Kidney epithelial cell (primary cell): ENCODE data around the gene CCDC3. TPM values are rescaled to one million over a fixed set of nuclear protein-coding genes. Genes with fewer than 3 reads are reported as not detected.

Experiments
- DNase-seq: peaks from one replicate; pipeline ENCODE4 v3.0.0-alpha.2; 2010; ENCODE audit warnings: low read depth
- H3K27me3 ChIP-seq: 2 replicates; pipeline ENCODE4 v1.6.0; 2011; ENCODE audit warnings: low read length; ENCODE audit not compliant: control insufficient read depth, insufficient read depth
- H3K36me3 ChIP-seq: 2 replicates; pipeline ENCODE4 v1.5.1; 2011; ENCODE audit warnings: low read length; ENCODE audit not compliant: control insufficient read depth, insufficient read depth
- H3K4me3 ChIP-seq: 2 replicates; pipeline ENCODE4 v1.5.1; 2011; ENCODE audit warnings: low read depth, mild to moderate bottlenecking, control low read depth, low read length
- CTCF ChIP-seq: IDR thresholded peaks from 2 replicates; pipeline ENCODE4 v1.5.1; 2011; ENCODE audit warnings: mild to moderate bottlenecking, moderate library complexity, low read length, control low read depth, inconsistent platforms; ENCODE audit not compliant: insufficient read depth, poor library complexity, severe bottlenecking
- total RNA-seq: library from RNA; depleted of rRNA; stranded (reverse); fragments of >200 nt; gene quantifications from 2 replicates; pipeline ENCODE4 v1.2.3, GENCODE V29; 2015

CCDC3 gene
- total RNA-seq, 1 donor from 2014 or later = 0.17 TPM

- peaks cover 3% of the 10 kb centered on the region for H3K27me3 ChIP-seq
- no peak for TF ChIP-seq CTCF
These were observed 20.7 kb downstream of the CCDC3 start for GRCh38 chr10:12980713-12981306.

GRCh38 chr10:12980102-12980661 is 21.3 kb downstream of the CCDC3 start:
- no peak for TF ChIP-seq CTCF
- no peak overlapping the region for H3K4me3 ChIP-seq
- no peak for DNase-seq
- H3K27me3 ChIP-seq = peaks cover 3% of the 10 kb centered on the region
- no peaks in the 10 kb centered on the region for H3K36me3 ChIP-seq

More at GRCh38 chr10:12980713-12981306, 20.7 kb downstream of the CCDC3 start:
- no peaks in the 10 kb centered on the region for H3K36me3 ChIP-seq
- H3K4me3 ChIP-seq = no peak overlapping the region
- no peak for DNase-seq

- peaks cover 3% of the 10 kb centered on the region for H3K27me3 ChIP-seq
- H3K4me3 ChIP-seq = no peak overlapping the region
- DNase-seq = no peak
- TF ChIP-seq CTCF = no peak
- no peaks in the 10 kb centered on the region for H3K36me3 ChIP-seq
These were observed 22.6 kb downstream of the CCDC3 start for GRCh38 chr10:12978891-12979290.

GRCh38 chr10:12975906-12976305 is 25.6 kb downstream of the CCDC3 start:
- no peaks in the 10 kb centered on the region for H3K36me3 ChIP-seq
- TF ChIP-seq CTCF = no peak
- no peak for DNase-seq
- H3K27me3 ChIP-seq = peaks cover 3% of the 10 kb centered on the region
- H3K4me3 ChIP-seq = no peak overlapping the region

- Histone ChIP-seq H3K27me3 (peaks cover 3% of the 10 kb centered on the region), H3K4me3 (no peak overlapping the region), H3K36me3 (no peaks in the 10 kb centered on the region)
- DNase-seq = no peak
- TF ChIP-seq CTCF = peak; percentile 16
These were observed 26.2 kb downstream of the CCDC3 start for GRCh38 chr10:12975266-12975665.
